ENCODE data around the gene PCNX2.

DNA sequence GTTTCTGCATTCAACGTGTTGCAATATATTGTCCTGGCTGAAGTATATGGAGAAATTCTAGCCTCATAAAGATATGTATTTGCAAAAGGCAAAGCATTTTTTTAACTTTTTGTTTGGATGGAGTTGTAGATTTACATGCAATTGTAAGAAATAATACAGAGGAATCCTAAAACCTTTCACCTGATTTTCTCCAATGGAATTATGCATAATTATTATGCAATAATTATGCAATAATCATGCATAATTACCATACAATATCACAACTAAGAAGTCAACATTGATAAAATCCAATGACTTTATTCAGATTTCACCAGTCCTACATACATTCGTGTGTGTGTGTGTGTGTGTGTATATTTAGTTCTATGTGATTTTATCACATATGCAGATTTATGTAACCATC is 24.5 kb upstream of the PCNX2 start:
- TF ChIP-seq EZH2 (IDR thresholded peaks at IDR 0.05; ENCODE audit: borderline replicate concordance, insufficient read depth, low read depth, low read length, poor library complexity, severe bottlenecking), result no peak
- TF ChIP-seq, protein P1, sequence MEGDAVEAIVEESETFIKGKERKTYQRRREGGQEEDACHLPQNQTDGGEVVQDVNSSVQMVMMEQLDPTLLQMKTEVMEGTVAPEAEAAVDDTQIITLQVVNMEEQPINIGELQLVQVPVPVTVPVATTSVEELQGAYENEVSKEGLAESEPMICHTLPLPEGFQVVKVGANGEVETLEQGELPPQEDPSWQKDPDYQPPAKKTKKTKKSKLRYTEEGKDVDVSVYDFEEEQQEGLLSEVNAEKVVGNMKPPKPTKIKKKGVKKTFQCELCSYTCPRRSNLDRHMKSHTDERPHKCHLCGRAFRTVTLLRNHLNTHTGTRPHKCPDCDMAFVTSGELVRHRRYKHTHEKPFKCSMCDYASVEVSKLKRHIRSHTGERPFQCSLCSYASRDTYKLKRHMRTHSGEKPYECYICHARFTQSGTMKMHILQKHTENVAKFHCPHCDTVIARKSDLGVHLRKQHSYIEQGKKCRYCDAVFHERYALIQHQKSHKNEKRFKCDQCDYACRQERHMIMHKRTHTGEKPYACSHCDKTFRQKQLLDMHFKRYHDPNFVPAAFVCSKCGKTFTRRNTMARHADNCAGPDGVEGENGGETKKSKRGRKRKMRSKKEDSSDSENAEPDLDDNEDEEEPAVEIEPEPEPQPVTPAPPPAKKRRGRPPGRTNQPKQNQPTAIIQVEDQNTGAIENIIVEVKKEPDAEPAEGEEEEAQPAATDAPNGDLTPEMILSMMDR (IDR thresholded peaks at IDR 0.05), result no peak

All from B cell (primary cell).